HG02885 (cell line): ENCODE data around the gene DLG2.

Source experiments
- ATAC-seq: cut with Tn5 transposase; IDR thresholded peaks from one replicate; pipeline ENCODE4 v1.9.1; 2021; ENCODE audit warnings: mild to moderate bottlenecking; ENCODE audit not compliant: unreplicated experiment, poor library complexity

DLG2 gene

DNA sequence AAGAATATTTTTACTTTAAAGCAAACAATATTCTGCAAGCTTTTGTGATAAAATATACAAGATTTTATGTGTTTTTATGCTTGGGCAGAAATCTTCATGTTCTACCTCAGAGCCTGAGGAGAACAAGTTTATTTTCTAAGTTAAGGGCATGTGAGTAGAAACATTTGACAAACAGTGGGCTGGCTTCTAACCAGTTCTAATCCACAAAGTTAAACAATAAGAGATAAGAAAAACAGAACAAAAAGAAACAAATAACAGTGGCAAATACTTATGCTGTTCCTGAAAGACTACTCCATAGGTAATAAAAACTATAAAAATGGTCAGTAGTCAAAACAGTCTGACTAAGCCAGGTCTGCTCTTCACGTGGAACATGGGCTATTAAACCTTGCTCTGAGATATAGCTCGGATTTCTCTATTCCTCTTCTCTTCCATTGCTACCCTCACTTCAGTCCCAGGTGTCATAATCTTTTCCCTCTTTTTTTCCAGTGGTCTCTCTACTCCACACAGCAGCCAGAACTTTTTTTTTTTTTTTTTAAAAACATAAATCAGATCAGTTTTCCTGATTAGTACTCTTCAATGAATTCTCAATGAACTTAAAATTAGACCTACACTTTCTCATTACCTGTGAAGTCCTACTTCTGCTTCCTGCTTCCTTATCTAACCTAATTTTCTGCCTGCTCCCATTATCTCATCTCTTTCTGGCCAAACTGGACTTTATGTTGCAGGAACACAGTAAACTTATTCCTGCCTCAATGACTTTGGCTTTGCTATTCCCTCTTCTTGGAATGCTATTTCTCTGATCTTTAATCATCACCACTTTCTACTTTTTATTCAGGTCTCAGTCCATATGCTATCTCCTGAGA, 1669.9 kb downstream of the DLG2 start:
- ATAC-seq: no peak

DNA sequence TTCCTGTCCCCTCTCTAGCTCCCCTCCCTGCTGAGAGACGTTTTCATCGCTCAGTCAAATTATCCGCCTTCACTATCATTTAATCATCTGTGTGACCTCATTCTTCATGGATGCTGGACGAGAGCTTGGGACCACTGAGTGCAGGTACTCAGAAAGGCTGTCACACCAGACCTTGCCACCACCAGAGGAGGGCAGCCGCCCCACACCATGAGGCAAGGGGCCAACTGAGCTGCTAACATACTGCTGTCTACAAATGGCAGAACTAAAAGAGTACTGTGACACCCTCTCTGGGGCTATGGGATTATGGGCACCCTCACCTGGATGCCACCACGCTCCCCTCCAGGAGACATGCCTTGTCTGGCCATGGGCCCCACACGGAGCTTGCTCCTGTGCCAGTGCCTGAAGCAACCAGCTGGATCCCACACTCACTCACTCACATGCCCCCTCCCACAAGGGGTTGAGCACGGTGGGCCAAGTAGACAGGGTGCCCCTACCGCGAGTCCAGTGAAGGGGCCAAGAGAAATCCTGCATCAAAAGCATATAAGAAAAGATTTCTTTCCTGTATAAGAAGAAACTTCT, 1670.9 kb downstream of the DLG2 start:
- ATAC-seq: no peak

DNA sequence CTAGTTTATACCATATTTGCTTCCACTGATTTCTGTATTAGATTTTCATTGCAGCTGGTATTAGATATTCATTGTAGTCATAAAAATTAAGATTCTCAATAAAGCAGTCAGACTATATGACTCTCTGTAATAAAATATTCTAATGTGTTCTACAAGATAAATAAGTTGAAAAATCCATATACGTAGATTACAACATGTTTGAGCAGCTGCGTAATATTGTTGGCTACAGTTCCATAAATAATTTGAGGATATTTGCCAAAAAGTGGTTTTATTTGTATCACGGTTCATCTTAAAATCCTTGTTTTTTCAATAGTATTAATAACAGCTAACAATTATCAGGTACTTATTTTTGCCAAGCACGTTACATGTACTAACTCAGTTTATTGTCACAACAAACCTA, 1672.4 kb downstream of the DLG2 start:
- no peak for ATAC-seq

DNA sequence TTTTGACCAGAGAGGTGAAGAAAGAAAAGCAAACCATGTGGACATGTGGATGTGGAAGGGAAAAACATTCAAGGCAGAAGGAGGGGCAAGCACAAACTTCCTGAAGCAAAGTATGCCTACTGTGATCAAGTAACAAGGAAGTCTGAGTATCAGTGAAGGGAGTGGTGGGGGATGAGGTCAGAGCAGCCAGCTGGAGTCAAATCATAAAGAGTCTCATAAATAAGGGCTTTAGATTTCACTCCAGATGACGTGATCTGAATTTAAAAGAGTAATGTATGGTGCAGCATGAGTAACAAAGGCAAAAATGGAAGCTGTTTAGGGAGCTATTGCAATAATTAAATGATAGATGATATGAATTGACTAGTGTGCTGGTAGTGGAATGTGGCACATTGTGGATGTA, 1675.6 kb downstream of the DLG2 start:
- no peak for ATAC-seq

DNA sequence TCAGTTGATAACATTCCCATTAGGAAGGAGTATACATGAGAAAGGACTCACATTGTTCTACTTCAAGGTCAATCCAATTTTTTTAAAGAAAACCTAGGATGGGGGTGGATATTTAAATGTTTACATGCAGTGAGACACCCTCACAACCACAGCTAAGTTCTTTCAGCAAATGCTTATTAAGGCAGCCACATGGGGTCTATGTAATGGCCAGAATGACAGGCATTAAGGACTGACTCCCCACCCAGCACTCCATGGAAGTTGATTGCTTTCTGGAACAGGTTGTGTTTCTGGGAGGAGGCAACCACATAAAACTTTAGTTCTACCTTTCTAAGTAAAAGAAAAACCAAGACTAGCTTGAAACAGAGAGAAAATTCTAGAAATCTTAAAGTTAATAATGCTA, 1678.9 kb downstream of the DLG2 start:
- ATAC-seq: no peak

DNA sequence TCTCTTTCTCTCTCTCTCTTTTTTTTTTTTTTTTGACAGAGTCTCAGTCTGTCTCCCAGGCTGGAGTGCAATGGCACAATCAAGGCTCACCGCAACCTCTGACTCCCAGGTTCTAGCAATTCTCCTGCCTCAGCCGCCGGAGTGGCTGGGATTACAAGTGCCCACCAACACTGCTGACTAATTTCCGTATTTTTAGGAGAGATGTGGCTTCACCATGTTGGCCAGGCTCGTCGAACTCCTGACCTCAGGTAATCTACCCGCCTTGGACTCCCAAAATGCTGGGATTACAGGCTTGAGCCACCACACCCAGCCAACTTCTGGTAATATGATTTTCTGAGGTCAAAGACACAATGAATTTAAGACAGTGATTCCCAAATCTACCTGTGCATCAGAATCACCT, 1681.2 kb downstream of the DLG2 start:
- ATAC-seq: no peak

DNA sequence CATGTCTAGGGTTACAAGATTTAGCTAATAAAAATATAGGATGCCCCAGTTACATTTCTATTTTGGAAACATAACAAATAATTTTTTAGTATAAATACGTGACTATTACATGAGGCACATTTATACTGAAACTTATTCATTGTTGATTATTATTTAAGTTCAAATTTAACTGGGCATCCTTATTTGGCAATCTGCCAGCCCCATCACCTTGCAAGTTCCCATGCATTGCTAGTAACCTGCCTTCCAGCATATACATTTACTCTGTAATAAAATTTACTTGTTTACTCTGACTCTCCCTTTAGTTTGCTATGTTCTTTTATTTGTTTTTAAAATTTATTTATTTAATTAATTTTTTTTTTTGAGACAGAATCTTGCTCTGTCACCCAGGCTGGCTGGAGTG, 1686.1 kb downstream of the DLG2 start:
- no peak for ATAC-seq

DNA sequence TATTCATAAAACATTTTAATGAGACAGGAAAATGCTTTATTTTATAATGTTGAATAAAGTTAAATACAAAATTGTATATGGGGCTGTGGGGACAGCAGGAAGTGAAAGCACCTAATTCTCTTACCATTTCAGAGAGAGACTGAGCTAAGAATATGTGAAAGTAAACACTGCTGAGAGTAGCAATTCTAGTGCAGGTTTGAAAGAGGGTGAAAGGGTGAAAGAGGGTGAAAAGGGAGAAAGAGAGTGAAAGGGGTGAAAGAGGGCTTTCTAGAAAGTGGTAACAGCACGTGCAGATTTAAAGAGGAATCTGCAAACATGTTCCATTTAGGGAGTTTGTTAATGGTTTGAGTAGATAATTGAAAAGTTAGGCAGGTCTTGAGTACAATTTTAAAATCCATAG, 1689.0 kb downstream of the DLG2 start:
- ATAC-seq: peak; percentile 94

DNA sequence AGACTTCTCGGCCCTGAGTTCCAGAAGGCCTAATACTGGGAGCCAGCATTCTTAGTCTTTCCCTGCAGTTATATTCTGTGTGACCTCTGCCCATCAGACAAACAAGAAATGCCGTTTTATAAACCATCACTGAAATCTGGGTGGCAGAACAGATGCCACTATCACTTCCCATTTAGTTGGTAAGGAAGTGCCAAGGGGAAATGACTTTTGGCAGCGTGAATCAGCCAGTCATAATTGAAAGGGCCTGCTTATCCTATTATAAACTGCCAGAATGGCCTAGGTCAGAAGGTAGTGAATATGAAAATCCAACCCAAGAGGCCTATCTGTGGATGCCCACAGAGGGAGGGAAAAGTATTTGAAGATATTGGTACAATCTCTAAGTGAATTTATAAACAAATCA, 1694.1 kb downstream of the DLG2 start:
- no peak for ATAC-seq

DNA sequence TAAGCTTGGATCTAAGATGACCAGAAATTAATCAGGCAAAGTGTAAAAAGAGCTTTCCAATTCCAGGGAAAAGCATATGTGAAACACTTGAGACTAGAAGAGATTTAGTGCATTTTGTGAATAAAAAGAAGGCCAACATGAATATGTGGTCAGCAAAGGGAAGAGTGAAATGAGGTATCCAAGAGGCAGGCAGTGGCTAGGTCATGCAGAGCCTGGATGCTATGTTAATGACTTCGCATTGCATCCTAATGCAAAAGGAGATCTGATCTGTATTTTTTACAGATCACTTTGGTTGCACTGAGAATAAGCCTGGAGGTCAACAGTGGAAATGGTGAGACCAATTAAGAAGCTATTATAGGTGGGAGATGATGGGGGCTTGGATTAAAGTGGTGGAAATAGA, 1699.7 kb downstream of the DLG2 start:
- ATAC-seq: no peak

DNA sequence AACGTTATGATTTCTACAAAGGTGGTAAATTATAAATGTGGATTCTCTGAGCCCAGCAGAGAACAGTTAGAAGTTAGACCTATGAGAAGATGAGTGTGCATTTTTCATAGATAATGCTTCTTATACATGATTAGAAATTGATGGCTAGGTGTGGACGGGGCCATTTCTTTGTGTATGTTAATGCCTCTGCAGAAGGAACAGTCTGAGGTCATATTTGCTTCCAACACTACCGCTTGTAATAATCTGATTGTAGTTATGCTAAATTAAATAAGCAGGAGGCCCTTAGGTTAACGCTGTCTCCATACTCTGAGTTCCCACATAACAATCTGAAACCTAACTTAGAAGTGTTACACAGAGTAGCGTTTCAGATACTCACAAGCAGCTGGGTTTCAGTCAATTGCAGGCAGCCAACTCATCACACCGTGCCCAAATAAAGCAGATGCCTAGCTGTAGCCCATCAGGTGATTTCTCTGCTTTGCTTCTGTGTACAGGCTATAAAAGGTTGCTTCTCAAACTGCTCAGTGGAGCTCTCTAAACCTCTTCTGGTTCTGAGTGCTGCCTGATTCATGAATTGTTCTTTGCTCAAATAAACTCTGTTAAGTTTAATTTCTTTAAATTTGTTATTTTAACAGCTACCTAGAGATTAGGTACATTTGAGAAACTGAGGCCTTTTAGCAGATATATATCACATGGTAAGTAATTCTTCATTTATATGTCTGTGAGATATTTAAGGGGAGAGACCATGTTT, 1702.2 kb downstream of the DLG2 start:
- no peak for ATAC-seq

DNA sequence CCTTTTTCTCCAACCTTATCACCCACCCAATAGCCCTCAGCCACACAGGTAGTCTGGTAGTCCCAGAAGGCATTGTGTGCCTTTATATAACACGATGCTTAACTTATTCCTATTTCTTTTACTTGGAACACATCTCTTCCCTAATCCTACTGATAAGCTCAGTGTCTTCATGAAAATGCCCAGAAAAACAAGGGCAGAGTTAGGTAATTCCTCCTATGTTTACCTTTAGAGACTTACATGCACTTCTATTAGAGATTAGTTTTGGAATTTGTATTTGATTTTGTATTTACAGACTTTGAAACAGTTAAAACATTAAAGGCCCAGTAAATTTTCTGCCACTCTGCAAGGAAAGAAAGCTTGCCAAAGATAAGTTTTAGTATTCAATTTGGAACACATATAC, 1703.2 kb downstream of the DLG2 start:
- no peak for ATAC-seq

DNA sequence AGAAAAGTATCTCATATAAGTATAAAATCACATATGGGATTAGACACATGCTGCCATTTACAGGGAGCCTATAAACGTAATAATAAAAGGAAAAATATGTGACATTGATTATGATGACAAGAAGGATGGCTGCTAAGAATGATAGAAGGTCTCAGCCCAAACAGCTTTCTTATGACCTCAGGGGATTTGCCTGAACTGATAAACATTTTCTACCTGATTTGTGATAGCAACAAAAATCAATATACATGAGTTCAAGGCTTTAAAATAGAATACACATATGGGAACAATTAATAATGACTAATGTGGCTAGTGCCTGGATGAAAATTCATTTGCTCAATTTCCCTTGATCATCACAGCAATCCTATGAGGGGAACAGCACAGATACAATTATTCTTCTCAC, 1704.2 kb downstream of the DLG2 start:
- no peak for ATAC-seq

DNA sequence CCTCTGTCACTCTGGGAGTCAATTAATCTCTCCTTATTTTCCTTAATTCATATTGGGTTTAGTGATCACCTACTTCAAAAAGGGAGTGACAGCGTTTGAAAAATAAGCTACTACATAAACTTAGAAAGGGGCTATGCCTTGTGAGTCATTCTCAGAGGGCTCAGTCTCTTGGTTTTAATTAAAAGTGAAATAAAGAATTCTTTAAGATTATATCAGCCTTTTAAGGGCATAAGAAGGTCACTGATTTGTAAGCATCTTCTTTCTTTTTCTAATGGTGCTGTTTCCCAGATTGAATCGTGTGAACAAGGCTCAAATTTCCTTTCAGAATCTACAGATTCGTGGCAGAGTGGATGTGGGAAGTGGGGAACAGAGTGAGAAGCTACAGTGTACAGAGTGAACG, 1704.8 kb downstream of the DLG2 start:
- no peak for ATAC-seq

DNA sequence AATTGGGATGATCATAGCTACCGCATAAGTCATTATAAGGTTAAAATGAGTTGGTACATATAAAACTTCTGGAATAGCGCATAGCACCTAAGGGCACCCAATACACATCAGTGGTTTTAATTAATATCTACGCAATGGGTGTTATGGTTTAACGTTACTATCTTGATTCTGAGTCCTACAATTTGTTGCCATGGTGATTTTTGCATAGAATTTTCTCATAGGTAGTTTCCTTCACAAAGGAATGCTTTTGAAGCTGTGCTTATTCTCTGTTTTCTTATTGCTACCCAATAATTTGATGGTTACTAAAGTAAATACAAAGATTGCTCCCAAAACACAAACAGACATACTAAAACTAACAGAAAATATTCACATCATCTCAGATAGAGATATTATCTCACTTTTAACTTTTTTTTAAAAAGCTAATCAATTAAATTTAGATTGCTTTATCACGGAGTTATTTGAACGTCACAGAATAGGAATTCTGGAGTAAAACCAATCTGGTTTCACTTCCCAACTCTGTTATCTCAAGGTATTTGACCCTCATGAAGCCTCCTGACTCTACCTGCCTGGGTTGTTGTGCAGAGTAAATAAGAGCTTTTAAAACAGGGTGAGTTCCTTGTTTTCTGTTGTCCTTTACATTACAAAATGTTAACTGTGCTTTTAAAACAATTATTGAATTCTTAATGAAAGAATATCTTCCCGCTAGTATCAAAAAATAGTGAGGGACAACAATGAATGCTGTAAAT, 1705.5 kb downstream of the DLG2 start:
- ATAC-seq: no peak

DNA sequence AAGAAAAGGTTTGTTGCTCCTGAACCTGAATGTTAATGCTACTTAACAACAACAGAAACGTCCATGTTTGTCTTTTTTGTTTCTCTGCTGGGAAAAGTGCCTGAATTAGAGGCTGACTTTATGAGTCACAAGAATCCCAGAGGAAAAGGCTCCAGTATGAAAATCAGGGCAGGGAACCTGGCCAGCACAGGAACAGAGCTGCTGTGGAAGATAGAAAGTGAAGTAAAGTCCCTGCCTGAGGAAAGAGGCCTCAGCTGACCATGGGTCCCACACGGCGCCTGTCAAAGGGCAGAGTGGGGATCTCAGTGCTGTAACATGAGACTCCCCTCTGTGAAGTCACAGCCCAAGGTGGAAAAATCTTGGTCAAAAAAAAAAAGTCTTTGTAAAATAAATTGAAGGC, 1708.7 kb downstream of the DLG2 start:
- no peak for ATAC-seq

DNA sequence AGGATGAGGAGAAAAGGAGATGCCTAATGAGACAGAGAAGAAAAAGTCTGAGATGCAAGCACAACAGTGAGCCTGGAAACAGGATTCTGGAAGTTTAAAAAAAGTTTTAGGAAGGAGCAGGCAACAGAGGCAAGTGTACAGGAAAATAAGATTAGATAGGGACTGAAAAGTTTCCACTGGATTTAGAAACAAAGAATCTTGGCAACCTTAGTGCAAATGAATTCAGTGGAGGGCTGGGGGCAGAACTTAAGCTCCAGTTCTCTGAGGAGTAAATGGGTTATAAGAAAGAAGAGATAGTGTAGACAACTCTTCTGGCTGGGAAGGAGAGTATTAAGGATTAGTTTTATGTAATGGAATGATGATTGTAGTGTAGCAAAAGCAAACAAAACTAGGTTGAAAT, 1712.1 kb downstream of the DLG2 start:
- ATAC-seq: no peak

DNA sequence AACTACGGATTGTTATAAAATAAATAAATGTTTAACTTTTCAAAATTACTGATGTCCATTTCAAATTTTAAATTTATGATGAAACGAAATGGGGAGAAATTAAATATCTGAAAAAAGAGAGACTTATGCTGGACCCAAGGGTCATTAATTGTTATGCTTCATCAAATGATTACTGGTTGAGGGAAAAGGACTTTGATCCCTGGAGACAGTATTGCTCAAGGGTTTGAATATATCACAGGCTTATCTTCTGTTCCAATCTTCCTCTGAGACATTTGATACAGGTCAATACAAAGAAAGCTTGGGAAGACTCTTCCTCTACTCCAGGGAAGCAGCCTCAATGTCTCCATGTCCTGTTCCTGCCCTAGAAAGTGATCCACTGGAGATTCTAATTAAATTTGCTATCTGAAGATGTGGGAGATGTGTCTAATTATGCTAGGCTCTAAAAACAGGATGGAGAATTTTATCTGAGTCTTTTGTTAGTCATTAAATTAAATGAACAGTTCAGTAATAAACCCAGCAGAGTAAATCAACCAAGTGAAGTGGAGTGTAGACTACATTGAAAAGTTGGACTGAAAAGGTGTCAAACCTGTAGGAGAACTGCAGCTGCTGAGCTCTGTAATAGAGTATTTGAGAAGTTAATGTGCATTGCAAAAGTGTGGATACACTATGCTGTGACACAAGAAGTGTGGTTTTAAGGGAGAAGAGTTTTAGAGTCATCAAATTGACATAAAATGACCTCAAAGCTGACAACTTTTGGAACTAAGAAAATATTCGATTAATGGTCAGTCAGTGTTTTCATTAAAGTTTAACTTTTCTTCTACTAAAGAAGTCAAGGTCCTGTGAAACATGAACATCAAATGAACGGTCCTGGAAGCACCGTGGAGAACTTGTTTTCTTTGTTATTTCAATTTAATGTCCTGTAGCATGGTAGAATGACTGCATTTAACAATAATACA, 1717.3 kb downstream of the DLG2 start:
- ATAC-seq: no peak

DNA sequence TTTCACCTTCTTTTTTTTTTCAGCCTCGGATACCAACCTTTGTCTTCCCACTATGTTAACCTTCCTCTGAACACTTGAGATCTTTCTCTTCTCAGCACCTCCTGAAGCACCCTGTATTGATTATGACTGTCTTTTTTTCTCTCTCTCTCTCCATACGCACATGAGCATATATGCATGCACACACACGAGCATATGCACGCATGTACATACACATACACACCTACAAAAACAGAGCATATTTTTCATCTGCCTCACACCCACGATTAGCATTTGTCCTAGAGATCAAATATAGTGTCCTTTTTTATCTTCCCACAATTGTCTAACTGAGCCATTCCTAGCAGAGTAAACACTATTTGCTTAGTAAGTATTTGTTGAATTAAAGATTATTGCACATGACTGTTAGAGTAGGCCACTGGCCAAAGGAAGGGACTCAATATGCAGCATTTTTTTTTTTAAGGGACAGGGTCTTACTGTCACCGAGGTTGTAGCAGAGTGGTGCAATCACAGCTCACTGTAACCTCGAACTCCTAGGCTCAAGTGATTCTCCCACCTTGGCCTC, 1718.8 kb downstream of the DLG2 start:
- ATAC-seq: no peak
